ENCODE data around the gene P2RX7.

P2RX7 gene

DNA sequence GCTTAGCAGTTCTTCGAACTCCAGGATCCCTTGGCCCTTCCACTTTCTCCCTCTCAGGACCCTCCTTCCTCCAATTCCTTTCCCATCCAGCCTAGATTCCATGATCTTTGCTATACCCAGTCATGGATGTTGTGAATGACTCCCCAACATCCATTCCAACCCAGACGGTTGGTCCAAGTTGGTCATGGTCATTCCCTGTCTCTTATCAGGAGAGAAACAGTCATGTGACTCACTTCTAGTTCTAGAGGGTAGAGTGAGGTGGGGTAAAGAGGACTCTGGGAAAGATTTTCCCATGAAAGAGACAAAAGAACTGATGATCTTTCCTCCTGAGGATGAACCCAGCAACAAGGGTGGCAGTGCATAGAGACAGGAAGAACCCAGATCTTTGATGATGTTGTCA is 9.2 kb upstream of the P2RX7 start:
- Histone ChIP-seq H3K4me1 (ENCODE audit: insufficient read depth, low read length) (peaks cover 6% of the 10 kb centered on the region; the same call in 1 of the 2 replicates), H3K4me3 (ENCODE audit: low read depth in 1 of 2, low read length in 2 of 2) (no peak overlapping the region), H3K9me3 (ENCODE audit: insufficient read depth, low read length, severe bottlenecking) (no peaks in the 10 kb centered on the region), H3K36me3 (ENCODE audit: insufficient read depth, low read length) (no peaks in the 10 kb centered on the region), H2AFZ (ENCODE audit: low read depth, low read length) (no peak overlapping the region), H3K27ac (ENCODE audit: low read length) (no peak overlapping the region), H4K20me1 (ENCODE audit: insufficient read depth, low read length) (no peaks in the 10 kb centered on the region), H3K9ac (ENCODE audit: low read depth, low read length) (no peak overlapping the region), H3K4me2 (ENCODE audit: insufficient read depth, low read length) (no peak overlapping the region), H3K27me3 (ENCODE audit: insufficient read depth, low read length, poor library complexity) (no peaks in the 10 kb centered on the region), H3K79me2 (ENCODE audit: insufficient read depth, low read length) (no peaks in the 10 kb centered on the region)
- ATAC-seq (ENCODE audit: insufficient read depth, low read depth) (no peak), DNase-seq (no peak)
- TF ChIP-seq CTCF (IDR thresholded peaks at IDR 0.05; ENCODE audit: borderline replicate concordance, extremely low read depth, low read length, poor library complexity, severe bottlenecking) (no peak), EZH2 (IDR thresholded peaks at IDR 0.05; ENCODE audit: borderline replicate concordance, low read depth, low read length, severe bottlenecking) (no peak)

DNA sequence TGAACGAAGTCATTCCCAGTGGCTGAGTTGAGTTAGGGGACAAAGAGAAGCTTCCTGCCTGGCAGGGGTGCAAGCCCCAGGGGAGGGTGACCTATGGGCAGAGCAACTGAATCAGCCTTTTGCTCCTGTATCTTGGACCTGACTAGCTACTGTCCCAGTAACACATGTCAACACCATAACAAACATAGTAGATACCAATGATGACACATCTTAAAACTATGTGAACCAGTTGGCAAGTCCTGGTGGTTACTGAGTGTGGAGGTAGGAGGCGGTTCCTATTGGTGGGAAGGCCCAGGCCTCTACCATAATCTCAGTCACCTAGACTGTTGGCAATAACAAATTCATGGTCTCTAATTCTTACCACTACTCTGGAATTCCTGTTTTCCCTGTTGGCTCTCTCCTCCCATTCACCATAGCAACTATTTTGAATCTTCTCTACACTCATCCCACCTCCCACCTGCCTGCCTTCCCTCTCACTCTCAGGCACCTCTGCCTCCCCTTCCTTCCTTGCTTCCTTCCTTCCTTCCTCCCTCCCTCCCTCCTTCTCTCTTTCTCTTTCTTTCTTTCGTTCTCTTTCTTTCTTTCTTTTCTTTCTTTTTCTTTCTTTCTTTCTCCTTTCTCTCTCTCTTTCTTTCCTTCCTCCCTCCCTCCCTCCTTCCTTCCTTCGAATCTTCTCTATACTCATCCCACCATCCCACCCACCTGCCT is 8.1 kb upstream of the P2RX7 start:
- Histone ChIP-seq H3K79me2 (ENCODE audit: insufficient read depth, low read length) (no peaks in the 10 kb centered on the region), H3K9ac (ENCODE audit: low read depth, low read length) (no peak overlapping the region), H3K27ac (ENCODE audit: low read length) (no peak overlapping the region), H3K9me3 (ENCODE audit: insufficient read depth, low read length, severe bottlenecking) (no peaks in the 10 kb centered on the region), H3K4me3 (ENCODE audit: low read depth in 1 of 2, low read length in 2 of 2) (no peak overlapping the region), H3K4me1 (ENCODE audit: insufficient read depth, low read length) (peaks cover 16% of the 10 kb centered on the region), H4K20me1 (ENCODE audit: insufficient read depth, low read length) (no peaks in the 10 kb centered on the region), H3K36me3 (ENCODE audit: insufficient read depth, low read length) (no peaks in the 10 kb centered on the region), H3K4me2 (ENCODE audit: insufficient read depth, low read length) (no peak overlapping the region), H2AFZ (ENCODE audit: low read depth, low read length) (no peak overlapping the region), H3K27me3 (ENCODE audit: insufficient read depth, low read length, poor library complexity) (no peaks in the 10 kb centered on the region)
- TF ChIP-seq CTCF (IDR thresholded peaks at IDR 0.05; ENCODE audit: borderline replicate concordance, extremely low read depth, low read length, poor library complexity, severe bottlenecking) (no peak), EZH2 (IDR thresholded peaks at IDR 0.05; ENCODE audit: borderline replicate concordance, low read depth, low read length, severe bottlenecking) (no peak)
- no peak for DNase-seq
- ATAC-seq (ENCODE audit: insufficient read depth, low read depth) = no peak

DNA sequence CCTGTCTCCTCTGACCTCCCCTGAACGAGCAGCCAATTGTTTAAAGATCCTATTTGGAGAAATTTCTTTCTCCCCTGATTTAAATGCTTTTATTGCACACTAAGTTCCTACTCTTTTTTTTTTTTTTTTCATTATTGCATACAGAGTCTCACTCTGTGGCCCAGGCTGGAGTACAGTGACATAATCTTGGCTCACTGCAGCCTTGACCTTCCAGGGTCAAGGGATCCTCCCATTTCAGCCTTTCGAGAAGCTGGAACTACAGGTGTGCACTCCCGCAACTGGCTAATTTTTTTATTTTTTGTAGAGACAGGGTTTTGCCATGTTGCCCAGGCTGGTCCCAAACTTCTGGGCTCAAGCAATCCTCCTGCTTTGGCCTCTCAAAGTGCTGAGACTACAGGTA is 5.2 kb upstream of the P2RX7 start:
- no peaks in the 10 kb centered on the region for H4K20me1 ChIP-seq (ENCODE audit: insufficient read depth, low read length)
- H3K4me2 ChIP-seq (ENCODE audit: insufficient read depth, low read length) = no peak overlapping the region
- peaks cover 22% of the 10 kb centered on the region for H3K4me1 ChIP-seq (ENCODE audit: insufficient read depth, low read length)
- no peaks in the 10 kb centered on the region for H3K36me3 ChIP-seq (ENCODE audit: insufficient read depth, low read length)
- no peak overlapping the region for H3K4me3 ChIP-seq (ENCODE audit: low read depth in 1 of 2, low read length in 2 of 2)
- H3K9me3 ChIP-seq (ENCODE audit: insufficient read depth, low read length, severe bottlenecking) = no peaks in the 10 kb centered on the region
- DNase-seq (no peak), ATAC-seq (ENCODE audit: insufficient read depth, low read depth) (no peak)
- TF ChIP-seq EZH2 (IDR thresholded peaks at IDR 0.05; ENCODE audit: borderline replicate concordance, low read depth, low read length, severe bottlenecking) (no peak), CTCF (IDR thresholded peaks at IDR 0.05; ENCODE audit: borderline replicate concordance, extremely low read depth, low read length, poor library complexity, severe bottlenecking) (no peak)
- no peak overlapping the region for H3K27ac ChIP-seq (ENCODE audit: low read length)
- H3K27me3 ChIP-seq (ENCODE audit: insufficient read depth, low read length, poor library complexity) = no peaks in the 10 kb centered on the region
- H3K9ac ChIP-seq (ENCODE audit: low read depth, low read length) = no peak overlapping the region
- no peaks in the 10 kb centered on the region for H3K79me2 ChIP-seq (ENCODE audit: insufficient read depth, low read length)
- no peak overlapping the region for H2AFZ ChIP-seq (ENCODE audit: low read depth, low read length)

All from DND-41 (cell line).